A673 (cell line): Measurements from ENCODE around the gene IPPK. TPM values are rescaled to one million over a fixed set of nuclear protein-coding genes. Genes with fewer than 3 reads are reported as not detected.

Experiments used
- BruUV-seq: library from RNA; stranded (reverse); fragments of 400-500 nt; replicated peaks from 2 replicates; lab custom pipeline; 2021; lab: Mats Ljungman, UMichigan
- CTCF ChIA-PET: fragments of 300-600 bp; sonication (Branson Sonifier 250); formaldehyde crosslinking; loops from one replicate; lab custom pipeline; 2022; ENCODE audit warnings: antibody characterized with exemption; lab: Charles Lee
- POLR2A ChIA-PET: fragments of 300-600 bp; sonication (Branson Sonifier 250); formaldehyde crosslinking; loops from one replicate; lab custom pipeline; 2022; ENCODE audit warnings: antibody characterized with exemption; ENCODE audit not compliant: low non-redundant PET; lab: Charles Lee
- DNase-seq: peaks from one replicate; pipeline ENCODE4 v3.0.0-alpha.2; 2015; ENCODE audit warnings: low spot score
- H3K27ac ChIP-seq: fragments of 200-600 bp; sonication (generic); 2 replicates; pipeline ENCODE4 v1.5.1; 2016; ENCODE audit warnings: mixed run types, low read depth, mild to moderate bottlenecking, mixed read lengths, antibody characterized with exemption, low read length; ENCODE audit not compliant: poor library complexity, severe bottlenecking
- H3K27me3 ChIP-seq: fragments of 200-600 bp; sonication (generic); replicated peaks from 2 replicates; pipeline ENCODE4 v1.6.1; 2017; ENCODE audit warnings: mixed run types, low read depth, mild to moderate bottlenecking, mixed read lengths, antibody characterized with exemption, low read length; ENCODE audit not compliant: insufficient read depth, poor library complexity
- H3K36me3 ChIP-seq: fragments of 200-600 bp; sonication (generic); 2 replicates; pipeline ENCODE4 v1.6.1; 2016; ENCODE audit warnings: mixed run types, mild to moderate bottlenecking, mixed read lengths, antibody characterized with exemption, low read length; ENCODE audit not compliant: insufficient read depth, poor library complexity, severe bottlenecking
- H3K4me1 ChIP-seq: fragments of 200-600 bp; sonication (generic); 2 replicates; pipeline ENCODE4 v1.6.1; 2017; ENCODE audit warnings: mixed run types, mild to moderate bottlenecking, mixed read lengths, antibody characterized with exemption, low read length; ENCODE audit not compliant: insufficient read depth, poor library complexity, severe bottlenecking
- H3K4me3 ChIP-seq: fragments of 200-600 bp; sonication (generic); 2 replicates; pipeline ENCODE4 v1.5.1; 2016; ENCODE audit warnings: low read depth, mixed run types, mild to moderate bottlenecking, mixed read lengths, low read length; ENCODE audit not compliant: poor library complexity, severe bottlenecking
- H3K9me3 ChIP-seq: fragments of 200-600 bp; sonication (generic); 2 replicates; pipeline ENCODE4 v1.6.1; 2016; ENCODE audit warnings: mixed run types, low read depth, mild to moderate bottlenecking, mixed read lengths, antibody characterized with exemption, low read length; ENCODE audit not compliant: poor library complexity, severe bottlenecking
- CTCF ChIP-seq: fragments of 300-800, 200-600 bp; sonication (generic); conservative IDR thresholded peaks from 2 replicates; pipeline ENCODE4 v1.5.1; 2017; ENCODE audit warnings: low read depth, mild to moderate bottlenecking, antibody characterized with exemption, low read length, moderate library complexity, mixed read lengths
- EZH2 ChIP-seq: fragments of 200-600 bp; sonication (generic); IDR thresholded peaks from 2 replicates; pipeline ENCODE4 v1.6.1; 2017; ENCODE audit warnings: borderline replicate concordance, low read depth, mild to moderate bottlenecking, mixed read lengths, antibody characterized with exemption, low read length; ENCODE audit not compliant: poor library complexity, severe bottlenecking
- intact Hi-C: fragments of 100-400 bp; cut with micrococcal nuclease; formaldehyde crosslinking; loops from one replicate; pipeline ENCODE4 v1.10.0; 2022; ENCODE audit not compliant: unreplicated experiment
- total RNA-seq: library from RNA; stranded (reverse); gene quantifications from 2 replicates; pipeline ENCODE4 v1.2.3, GENCODE V29; 2021

IPPK gene
- total RNA-seq, 1 experiment from 2014 or later, result 14.0 TPM

- no peak for DNase-seq
- POLR2A ChIA-PET, result no interaction called here
- no peak overlapping the region for H3K27ac ChIP-seq
- H3K27me3 ChIP-seq, result no peaks in the 10 kb centered on the region
- H3K4me3 ChIP-seq, result no peak overlapping the region
- no peaks in the 10 kb centered on the region for H3K9me3 ChIP-seq
- CTCF ChIA-PET, result no interaction called here
- intact Hi-C loops, result no loop called here
- H3K4me1 ChIP-seq, result no peaks in the 10 kb centered on the region
- no peaks in the 10 kb centered on the region for H3K36me3 ChIP-seq
- TF ChIP-seq CTCF (no peak), EZH2 (no peak)
- no TSS peak for BruUV-seq
Observed at GRCh38 chr9:92704528-92704927, 34.6 kb upstream of the IPPK start.

DNA sequence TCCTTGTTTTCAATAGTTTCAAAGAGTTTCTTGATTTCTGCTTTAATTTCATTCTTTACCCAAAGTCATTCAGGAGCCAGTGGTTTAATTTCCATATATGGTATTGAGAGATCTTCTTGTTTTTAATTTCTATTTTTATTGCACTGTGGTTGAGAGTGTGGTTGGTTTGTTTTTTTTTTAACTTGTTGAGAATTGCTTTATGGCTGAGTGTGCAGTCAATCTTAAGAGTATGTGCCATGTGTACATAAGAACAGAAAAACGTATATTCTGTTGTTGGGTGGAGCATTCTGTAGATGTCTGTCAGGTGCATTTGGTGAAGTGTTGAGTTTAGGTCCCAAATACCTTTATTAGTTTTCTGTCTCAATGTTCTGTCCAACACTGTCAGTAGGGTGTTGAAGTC, 26.7 kb upstream of the IPPK start:
- no peak for TF ChIP-seq CTCF
- no peak for TF ChIP-seq EZH2
- Histone ChIP-seq H3K36me3 (no peaks in the 10 kb centered on the region), H3K4me1 (no peaks in the 10 kb centered on the region), H3K27me3 (no peaks in the 10 kb centered on the region), H3K27ac (no peak overlapping the region), H3K9me3 (peaks cover 10% of the 10 kb centered on the region), H3K4me3 (no peak overlapping the region)
- no peak for DNase-seq
- ChIA-PET CTCF (no interaction called here), POLR2A (no interaction called here)
- BruUV-seq, result no TSS peak
- intact Hi-C loops, result no loop called here

GRCh38 chr9:92686954-92687353, 17.0 kb upstream of the IPPK start:
- CTCF ChIA-PET, result no interaction called here
- no peak overlapping the region for H3K4me3 ChIP-seq
- TF ChIP-seq EZH2 (no peak), CTCF (peak; percentile 36)
- POLR2A ChIA-PET, result no interaction called here
- no peaks in the 10 kb centered on the region for H3K36me3 ChIP-seq
- intact Hi-C loops, result no loop called here
- no peak overlapping the region for H3K27ac ChIP-seq
- H3K4me1 ChIP-seq, result no peaks in the 10 kb centered on the region
- no peaks in the 10 kb centered on the region for H3K27me3 ChIP-seq
- BruUV-seq, result no TSS peak
- H3K9me3 ChIP-seq, result peaks cover 16% of the 10 kb centered on the region
- peak; percentile 36 for DNase-seq
